ENCODE data around the gene FBXW11.

- TF ChIP-seq CTCF (IDR thresholded peaks at IDR 0.05) (no peak), POLR2A (IDR thresholded peaks at IDR 0.05) (no peak)
These were observed 150.4 kb downstream of the FBXW11 start for GRCh38 chr5:171855798-171856763.
